Measurements from ENCODE around the gene BCL2L11.

BCL2L11 gene

GRCh38 chr2:111118481-111118980 lies 2.2 kb upstream of the BCL2L11 start:
- no peak for DNase-seq

- DNase-seq: no peak
Observed at GRCh38 chr2:111118981-111119821, 1.5 kb upstream of the BCL2L11 start.

- DNase-seq: no peak
Observed at GRCh38 chr2:111119822-111120252, 877 bp upstream of the BCL2L11 start.

- DNase-seq: no peak
Observed at GRCh38 chr2:111121028-111121827, 514 bp downstream of the BCL2L11 start.

- peak; percentile 76 for DNase-seq
Observed at GRCh38 chr2:111121828-111122630, 1.3 kb downstream of the BCL2L11 start.

- peak; percentile 29 for DNase-seq
Observed at GRCh38 chr2:111122631-111123421, 2.1 kb downstream of the BCL2L11 start.

GRCh38 chr2:111123751-111124150 lies 3.0 kb downstream of the BCL2L11 start:
- no peak for DNase-seq

GRCh38 chr2:111126581-111126980 lies 5.9 kb downstream of the BCL2L11 start:
- DNase-seq: no peak

GRCh38 chr2:111127351-111127750 lies 6.6 kb downstream of the BCL2L11 start:
- no peak for DNase-seq

- no peak for DNase-seq
Observed at GRCh38 chr2:111128096-111128495, 7.4 kb downstream of the BCL2L11 start.

- DNase-seq: no peak
Observed at GRCh38 chr2:111133603-111134002, 12.9 kb downstream of the BCL2L11 start.

- no peak for DNase-seq
Observed at GRCh38 chr2:111134055-111134454, 13.3 kb downstream of the BCL2L11 start.

- no peak for DNase-seq
Observed at GRCh38 chr2:111135237-111135909, 14.7 kb downstream of the BCL2L11 start.

GRCh38 chr2:111135910-111136297 lies 15.2 kb downstream of the BCL2L11 start:
- DNase-seq: no peak

- DNase-seq: no peak
Observed at GRCh38 chr2:111138839-111139238, 18.1 kb downstream of the BCL2L11 start.

GRCh38 chr2:111139637-111140317 lies 19.1 kb downstream of the BCL2L11 start:
- no peak for DNase-seq

- DNase-seq: no peak
Observed at GRCh38 chr2:111140815-111141214, 20.1 kb downstream of the BCL2L11 start.

GRCh38 chr2:111142101-111142500 lies 21.4 kb downstream of the BCL2L11 start:
- DNase-seq: no peak

GRCh38 chr2:111143107-111143842 lies 22.6 kb downstream of the BCL2L11 start:
- no peak for DNase-seq

GRCh38 chr2:111143843-111144198 lies 23.1 kb downstream of the BCL2L11 start:
- DNase-seq: no peak

All from SHP77 treated with DMSO at 0.1 percent for 48 hours (cell line).